ENCODE results near the gene CCDC190. TPM values are rescaled to one million over a fixed set of nuclear protein-coding genes. Genes with fewer than 3 reads are reported as not detected.

The CCDC190 gene, protein sequence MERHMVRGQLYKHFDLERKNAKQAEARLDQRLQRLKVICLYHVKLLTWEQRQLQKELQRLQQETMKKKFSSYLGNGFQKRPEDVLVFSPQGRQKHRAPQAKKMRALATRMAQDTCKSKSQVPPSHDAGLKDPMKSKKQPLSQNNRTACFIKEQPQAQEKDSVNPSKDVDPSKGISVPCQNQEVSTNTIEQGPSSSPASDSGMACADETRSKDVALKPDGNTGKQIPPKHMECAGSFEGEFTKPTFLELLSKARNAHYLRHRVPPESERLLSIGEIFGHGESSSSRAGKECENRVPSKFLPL
- not detected in 2 replicates for total RNA-seq

DNA sequence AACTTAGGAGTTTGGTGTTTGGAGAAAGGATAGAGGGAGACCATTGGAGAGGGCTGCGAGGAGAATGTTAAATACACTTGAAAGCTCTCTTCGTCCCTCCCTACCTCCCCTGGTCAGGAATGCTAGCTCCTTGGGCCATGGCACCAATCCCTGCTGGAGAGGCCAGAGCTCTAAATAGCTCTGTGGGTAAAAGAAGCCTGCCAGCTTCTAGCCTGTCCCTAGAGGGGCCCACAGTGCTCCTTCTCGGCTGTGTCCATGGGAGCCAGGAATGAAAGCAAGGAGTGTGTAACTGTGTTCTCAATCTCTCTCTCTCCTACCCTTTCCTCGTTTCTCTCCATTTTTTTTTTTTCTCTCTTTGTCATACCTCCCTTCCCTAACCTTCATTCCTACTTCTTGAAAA lies at the start of gene CCDC190:
Gene CCDC190, minus strand, starts transcription at position 75 of the 400 bp plus-strand sequence. CDS start 1,529 bp downstream, outside the sequence.
- intact Hi-C loops (cut with micrococcal nuclease): no loop called here
- Mint-ChIP-seq H3K27me3 (ENCODE audit: insufficient read depth) (peaks cover 10% of the 10 kb centered on the region), H3K4me3 (no peak within 1 kb of the TSS), H3K36me3 (ENCODE audit: low read depth) (no peaks in the 10 kb centered on the region), H3K4me1 (ENCODE audit: low read depth) (no peaks in the 10 kb centered on the region), H3K27ac (no peak within 1 kb of the TSS), H3K9me3 (no peaks in the 10 kb centered on the region)
- no peak for DNase-seq (ENCODE audit: low spot score)

DNA sequence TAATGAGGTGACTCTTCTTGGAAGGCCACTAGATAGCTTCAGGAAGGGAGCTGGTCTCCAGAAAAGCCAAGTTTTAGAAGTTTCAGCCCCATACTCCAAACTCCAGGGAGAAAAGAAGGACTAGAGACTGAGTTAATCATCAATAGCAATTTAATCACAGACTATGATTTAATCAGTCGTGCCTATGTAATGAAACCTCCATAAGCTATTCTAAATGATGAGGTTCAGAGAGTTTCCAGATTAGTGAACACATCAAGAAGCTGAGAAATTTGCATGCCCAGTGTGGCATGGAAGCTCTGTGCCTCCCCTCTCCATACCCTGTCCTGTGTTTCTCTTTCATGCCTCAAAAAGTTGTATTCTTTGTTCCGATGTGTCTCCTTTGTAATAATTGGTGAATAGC lies 49.2 kb upstream of the CCDC190 start:
- no peak for DNase-seq (ENCODE audit: low spot score)
- H3K4me3 Mint-ChIP-seq: no peak overlapping the region
- no peaks in the 10 kb centered on the region for H3K4me1 Mint-ChIP-seq (ENCODE audit: low read depth)
- H3K27me3 Mint-ChIP-seq (ENCODE audit: insufficient read depth): peaks cover 2% of the 10 kb centered on the region
- peaks cover 6% of the 10 kb centered on the region for H3K9me3 Mint-ChIP-seq
- no peak overlapping the region for H3K27ac Mint-ChIP-seq
- intact Hi-C loops (cut with micrococcal nuclease): no loop called here
- H3K36me3 Mint-ChIP-seq (ENCODE audit: low read depth): no peaks in the 10 kb centered on the region

- intact Hi-C loops (cut with micrococcal nuclease): no loop called here
- H3K36me3 Mint-ChIP-seq (ENCODE audit: low read depth): no peaks in the 10 kb centered on the region
These were observed 47.8 kb upstream of the CCDC190 start for GRCh38 chr1:162908780-162909179.

GRCh38 chr1:162908236-162908635 lies 47.3 kb upstream of the CCDC190 start:
- Mint-ChIP-seq H3K27ac (no peak overlapping the region), H3K4me3 (no peak overlapping the region), H3K27me3 (ENCODE audit: insufficient read depth) (peaks cover 2% of the 10 kb centered on the region), H3K36me3 (ENCODE audit: low read depth) (no peaks in the 10 kb centered on the region), H3K9me3 (peaks cover 6% of the 10 kb centered on the region), H3K4me1 (ENCODE audit: low read depth) (no peaks in the 10 kb centered on the region)
- no peak for DNase-seq (ENCODE audit: low spot score)
- intact Hi-C loops (cut with micrococcal nuclease): no loop called here

More at GRCh38 chr1:162908780-162909179, 47.8 kb upstream of the CCDC190 start:
- Mint-ChIP-seq H3K27ac (no peak overlapping the region), H3K27me3 (ENCODE audit: insufficient read depth) (peaks cover 2% of the 10 kb centered on the region), H3K4me1 (ENCODE audit: low read depth) (no peaks in the 10 kb centered on the region), H3K9me3 (peaks cover 6% of the 10 kb centered on the region), H3K4me3 (no peak overlapping the region)
- DNase-seq (ENCODE audit: low spot score): no peak

DNA sequence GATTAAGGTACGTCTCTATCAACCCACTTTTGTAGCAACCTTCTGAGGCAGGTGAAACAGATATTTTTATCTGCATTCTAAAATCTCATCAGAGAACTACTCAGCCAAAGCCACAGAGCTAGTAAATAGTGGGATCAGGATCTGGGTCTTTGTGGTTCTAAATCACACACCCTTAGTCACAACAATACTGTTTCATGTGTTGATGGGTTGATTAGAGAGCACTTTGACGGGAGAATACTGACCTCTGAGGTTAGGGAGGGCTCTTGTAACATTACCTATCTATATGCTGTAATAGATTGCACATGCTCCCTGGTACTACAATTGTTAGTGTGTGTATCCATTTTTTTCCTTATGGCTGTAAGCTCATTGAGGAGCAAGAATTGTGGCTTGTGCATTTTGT lies 45.5 kb upstream of the CCDC190 start:
- no peaks in the 10 kb centered on the region for H3K9me3 Mint-ChIP-seq
- no peak overlapping the region for H3K27ac Mint-ChIP-seq
- no peak overlapping the region for H3K4me3 Mint-ChIP-seq
- H3K27me3 Mint-ChIP-seq (ENCODE audit: insufficient read depth): peaks cover 2% of the 10 kb centered on the region
- intact Hi-C loops (cut with micrococcal nuclease): no loop called here
- no peak for DNase-seq (ENCODE audit: low spot score)
- H3K36me3 Mint-ChIP-seq (ENCODE audit: low read depth): no peaks in the 10 kb centered on the region
- no peaks in the 10 kb centered on the region for H3K4me1 Mint-ChIP-seq (ENCODE audit: low read depth)

GRCh38 chr1:162905174-162906158 lies 44.5 kb upstream of the CCDC190 start:
- intact Hi-C loops (cut with micrococcal nuclease): no loop called here
- Mint-ChIP-seq H3K9me3 (no peaks in the 10 kb centered on the region), H3K27ac (no peak overlapping the region), H3K4me3 (no peak overlapping the region), H3K36me3 (ENCODE audit: low read depth) (no peaks in the 10 kb centered on the region), H3K27me3 (ENCODE audit: insufficient read depth) (peaks cover 2% of the 10 kb centered on the region), H3K4me1 (ENCODE audit: low read depth) (no peaks in the 10 kb centered on the region)
- no peak for DNase-seq (ENCODE audit: low spot score)

- Mint-ChIP-seq H3K27me3 (ENCODE audit: insufficient read depth) (peaks cover 2% of the 10 kb centered on the region), H3K27ac (no peak overlapping the region), H3K36me3 (ENCODE audit: low read depth) (no peaks in the 10 kb centered on the region), H3K9me3 (no peaks in the 10 kb centered on the region), H3K4me3 (no peak overlapping the region), H3K4me1 (ENCODE audit: low read depth) (no peaks in the 10 kb centered on the region)
- DNase-seq (ENCODE audit: low spot score): no peak
- intact Hi-C loops (cut with micrococcal nuclease): no loop called here
These were observed 43.6 kb upstream of the CCDC190 start for GRCh38 chr1:162904579-162904978.

DNA sequence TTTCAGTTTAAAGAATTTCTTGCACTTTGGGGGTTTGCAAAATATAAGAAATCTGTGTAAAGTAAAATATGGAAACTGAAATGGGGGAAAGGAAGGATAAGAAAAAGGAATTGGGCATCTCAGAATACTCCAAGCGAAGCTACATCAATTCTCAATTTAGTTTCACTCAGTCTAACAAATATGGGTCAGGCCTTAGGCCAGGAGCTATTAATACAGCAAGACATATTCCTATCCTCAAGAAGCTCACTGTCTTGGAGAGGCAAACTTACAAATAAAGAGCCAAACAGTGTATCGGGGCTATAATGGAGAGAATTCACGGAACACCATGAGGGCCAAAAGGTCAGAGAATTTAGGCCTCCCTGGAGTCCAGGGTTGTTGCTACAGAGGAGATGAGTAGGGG lies 43.0 kb upstream of the CCDC190 start:
- Mint-ChIP-seq H3K36me3 (ENCODE audit: low read depth) (no peaks in the 10 kb centered on the region), H3K9me3 (no peaks in the 10 kb centered on the region), H3K27me3 (ENCODE audit: insufficient read depth) (peaks cover 2% of the 10 kb centered on the region), H3K4me3 (no peak overlapping the region), H3K27ac (no peak overlapping the region), H3K4me1 (ENCODE audit: low read depth) (no peaks in the 10 kb centered on the region)
- intact Hi-C loops (cut with micrococcal nuclease): no loop called here
- no peak for DNase-seq (ENCODE audit: low spot score)

- Mint-ChIP-seq H3K4me1 (ENCODE audit: low read depth) (no peaks in the 10 kb centered on the region), H3K9me3 (no peaks in the 10 kb centered on the region), H3K36me3 (ENCODE audit: low read depth) (no peaks in the 10 kb centered on the region), H3K4me3 (no peak overlapping the region), H3K27ac (no peak overlapping the region), H3K27me3 (ENCODE audit: insufficient read depth) (peaks cover 2% of the 10 kb centered on the region)
- DNase-seq (ENCODE audit: low spot score): no peak
- intact Hi-C loops (cut with micrococcal nuclease): no loop called here
These were observed 42.3 kb upstream of the CCDC190 start for GRCh38 chr1:162903246-162903645.

DNA sequence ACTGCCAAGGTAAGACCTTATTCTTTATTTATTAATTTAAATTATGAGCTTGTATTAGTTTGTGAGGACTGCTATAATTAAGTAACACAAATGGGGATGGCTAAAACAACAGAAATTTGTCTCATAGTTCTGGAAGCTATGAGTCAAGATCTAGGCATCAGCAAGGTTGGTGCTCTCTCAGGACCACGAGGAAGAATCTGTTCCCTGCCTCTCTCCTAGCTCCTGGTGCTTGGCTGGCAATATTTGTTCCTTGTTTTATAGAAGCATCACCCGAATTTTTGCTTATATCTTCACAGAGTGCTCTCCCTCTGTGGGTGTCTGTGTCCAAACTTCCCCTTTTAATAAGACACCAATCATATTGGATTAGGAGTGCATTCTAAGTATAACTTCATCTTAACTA lies 41.4 kb upstream of the CCDC190 start:
- no peak for DNase-seq (ENCODE audit: low spot score)
- no peaks in the 10 kb centered on the region for H3K36me3 Mint-ChIP-seq (ENCODE audit: low read depth)
- no peak overlapping the region for H3K4me3 Mint-ChIP-seq
- no peaks in the 10 kb centered on the region for H3K4me1 Mint-ChIP-seq (ENCODE audit: low read depth)
- intact Hi-C loops (cut with micrococcal nuclease): no loop called here
- H3K27me3 Mint-ChIP-seq (ENCODE audit: insufficient read depth): peaks cover 2% of the 10 kb centered on the region
- H3K9me3 Mint-ChIP-seq: no peaks in the 10 kb centered on the region
- no peak overlapping the region for H3K27ac Mint-ChIP-seq

DNA sequence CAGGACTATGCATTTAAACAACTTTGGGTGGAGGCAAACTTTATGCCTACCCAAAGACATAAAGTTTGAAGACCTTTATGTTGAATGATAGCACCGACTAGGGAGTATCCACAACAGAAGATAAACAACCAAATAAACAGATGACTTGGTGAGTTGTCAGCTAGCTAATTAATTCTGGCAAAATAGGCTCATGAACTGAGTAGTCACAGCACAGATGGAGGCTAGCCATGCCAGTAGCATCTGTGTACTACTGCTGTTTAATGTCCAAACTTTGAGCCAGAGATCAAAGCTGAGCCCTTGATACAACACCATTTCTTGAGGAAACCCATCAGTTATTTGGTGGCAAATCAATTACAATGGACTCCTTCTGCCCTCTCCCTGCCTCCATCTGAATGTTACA lies 40.3 kb upstream of the CCDC190 start:
- no peaks in the 10 kb centered on the region for H3K36me3 Mint-ChIP-seq (ENCODE audit: low read depth)
- H3K4me3 Mint-ChIP-seq: no peak overlapping the region
- no peaks in the 10 kb centered on the region for H3K9me3 Mint-ChIP-seq
- H3K27me3 Mint-ChIP-seq (ENCODE audit: insufficient read depth): peaks cover 2% of the 10 kb centered on the region
- no peaks in the 10 kb centered on the region for H3K4me1 Mint-ChIP-seq (ENCODE audit: low read depth)
- intact Hi-C loops (cut with micrococcal nuclease): no loop called here
- no peak for DNase-seq (ENCODE audit: low spot score)
- no peak overlapping the region for H3K27ac Mint-ChIP-seq

- Mint-ChIP-seq H3K36me3 (ENCODE audit: low read depth) (no peaks in the 10 kb centered on the region), H3K27ac (no peak overlapping the region), H3K4me3 (no peak overlapping the region), H3K4me1 (ENCODE audit: low read depth) (no peaks in the 10 kb centered on the region), H3K9me3 (no peaks in the 10 kb centered on the region), H3K27me3 (ENCODE audit: insufficient read depth) (no peaks in the 10 kb centered on the region)
- intact Hi-C loops (cut with micrococcal nuclease): no loop called here
- no peak for DNase-seq (ENCODE audit: low spot score)
These were observed 38.6 kb upstream of the CCDC190 start for GRCh38 chr1:162899422-162900146.

DNA sequence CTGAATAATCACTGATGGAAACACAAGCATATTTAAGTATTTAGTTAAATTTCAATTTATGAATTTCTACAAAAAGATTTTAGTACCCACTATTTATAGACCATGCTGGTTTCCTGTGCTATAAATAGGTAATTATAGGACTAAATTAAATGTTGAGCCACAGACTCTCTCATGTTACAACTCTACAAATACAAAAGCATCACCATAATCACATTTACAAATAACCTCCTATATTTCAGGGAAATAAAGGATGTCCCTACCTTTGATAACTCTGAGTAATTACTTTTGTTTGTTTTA lies 32.6 kb upstream of the CCDC190 start:
- no peaks in the 10 kb centered on the region for H3K9me3 Mint-ChIP-seq
- intact Hi-C loops (cut with micrococcal nuclease): no loop called here
- no peak for DNase-seq (ENCODE audit: low spot score)
- H3K27me3 Mint-ChIP-seq (ENCODE audit: insufficient read depth): peaks cover 4% of the 10 kb centered on the region
- no peaks in the 10 kb centered on the region for H3K4me1 Mint-ChIP-seq (ENCODE audit: low read depth)
- H3K4me3 Mint-ChIP-seq: no peak overlapping the region
- no peak overlapping the region for H3K27ac Mint-ChIP-seq
- no peaks in the 10 kb centered on the region for H3K36me3 Mint-ChIP-seq (ENCODE audit: low read depth)
